Suppressor macrophage (primary cell): ENCODE data around the gene MTNR1B.

Source experiments
- DNase-seq, 4 experiments: peaks; one replicate each; pipeline ENCODE4 v3.0.0-alpha.2; 2020 to 2022
- total RNA-seq, 17 experiments: gene quantifications; one replicate each; lab custom pipeline; 2026; ENCODE audit warnings: mixed read lengths in 6 of 17, inconsistent platforms in 3 of 17; lab: John Stamatoyannopoulos, UW

Gene MTNR1B
- total RNA-seq, result 0 to 0.99 (median 0) reads per million in 17 experiments

GRCh38 chr11:92969634-92970347 is at the start of gene MTNR1B:
TSS of gene MTNR1B (plus strand) at chr11:92969651. CDS start at chr11:92969726, 75 bp downstream.
- no peak for DNase-seq

DNA sequence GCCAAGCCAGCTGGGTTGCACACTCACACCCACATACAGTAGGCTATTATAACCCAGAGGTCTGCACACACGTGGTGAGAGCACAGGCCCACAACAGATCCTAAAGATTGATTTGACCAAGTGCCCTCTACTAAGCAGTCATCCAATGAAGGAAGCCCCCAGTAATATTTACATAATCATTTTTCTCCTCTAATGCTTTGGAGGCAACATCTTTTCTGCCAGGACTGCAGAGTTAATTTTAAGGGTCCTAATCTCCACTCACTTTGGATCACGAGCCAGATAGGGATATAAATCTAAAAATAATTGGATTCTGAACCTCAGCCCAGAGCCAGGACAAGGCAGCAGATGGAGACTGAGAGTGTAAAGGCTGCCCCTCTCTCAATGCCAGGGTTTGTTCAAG is 49.1 kb upstream of the MTNR1B start:
- no peak for DNase-seq

DNA sequence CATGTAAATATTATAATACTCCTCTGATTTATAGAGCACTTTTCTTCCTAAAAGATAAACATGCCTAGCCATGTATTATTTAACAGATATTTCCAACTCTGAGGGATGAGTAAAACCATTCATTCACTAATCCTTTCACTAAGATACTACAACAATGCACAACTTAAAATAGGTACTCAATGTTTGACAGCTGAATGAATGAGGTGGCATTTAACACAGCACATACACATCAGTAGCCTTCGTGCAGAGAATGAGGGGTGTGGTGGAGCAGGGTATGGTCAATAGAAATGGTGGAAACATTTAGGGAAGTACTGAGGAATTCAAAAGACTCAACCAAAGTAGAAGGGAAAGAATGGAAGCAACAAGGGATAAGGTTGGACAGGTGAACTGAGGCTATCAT is 46.7 kb upstream of the MTNR1B start:
- DNase-seq, result no peak

- DNase-seq, result no peak
These were observed 40.2 kb upstream of the MTNR1B start for GRCh38 chr11:92929246-92929645.

DNA sequence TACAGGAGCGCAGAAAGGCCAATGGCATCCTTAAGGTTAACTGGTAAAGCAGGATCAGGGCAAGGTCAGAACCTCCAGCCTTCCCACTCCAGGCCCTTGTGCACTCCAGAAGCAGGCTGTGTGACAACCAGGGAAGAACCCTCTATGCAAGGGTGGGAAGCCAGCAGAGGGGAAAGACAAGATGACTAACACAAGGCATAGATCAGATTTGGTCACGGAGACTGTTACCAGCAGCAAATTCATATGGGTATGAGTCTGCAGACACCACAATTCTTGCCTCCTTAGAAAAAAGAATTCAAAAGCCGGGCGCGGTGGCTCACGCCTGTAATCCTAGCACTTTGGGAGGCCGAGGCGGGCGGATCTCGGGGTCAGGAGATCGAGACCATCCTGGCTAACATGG is 39.8 kb upstream of the MTNR1B start:
- DNase-seq, result no peak

DNA sequence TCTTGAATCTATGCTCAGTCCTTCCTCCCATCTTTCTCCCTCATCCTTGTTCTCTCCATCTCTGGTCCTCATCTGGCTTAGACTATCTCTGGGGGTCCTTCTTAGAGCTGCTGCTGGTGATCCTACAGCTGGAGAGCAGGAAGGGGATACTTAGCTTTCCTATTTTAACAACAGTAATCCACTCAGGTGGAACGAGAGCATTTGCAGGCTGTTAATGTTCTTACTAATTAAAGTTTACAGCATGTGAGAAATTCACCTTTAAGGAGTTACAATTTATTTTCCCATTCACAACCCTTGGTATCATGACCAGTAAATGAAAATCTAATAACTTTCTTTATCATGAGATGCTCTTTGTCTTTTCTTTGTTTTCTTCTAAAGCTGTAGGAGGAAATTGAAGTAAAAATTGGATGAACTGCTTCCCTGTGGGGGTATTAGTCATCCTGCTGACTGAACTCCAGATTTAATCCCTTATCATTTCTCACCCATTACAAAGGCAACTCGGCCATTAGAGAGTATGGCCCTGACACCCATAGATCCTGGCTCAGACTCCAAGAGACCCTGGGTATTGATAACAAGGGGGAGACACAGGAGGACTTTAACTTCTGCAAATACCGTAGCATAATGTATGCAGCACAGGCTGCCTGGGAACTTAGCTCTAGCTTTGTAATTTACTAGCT is 37.6 kb upstream of the MTNR1B start:
- DNase-seq, result no peak

GRCh38 chr11:92939305-92939704 is 30.1 kb upstream of the MTNR1B start:
- DNase-seq, result no peak

- DNase-seq, result peak; percentile 45 to 73 (median 66)
These were observed 27.5 kb upstream of the MTNR1B start for GRCh38 chr11:92941676-92942571.

DNA sequence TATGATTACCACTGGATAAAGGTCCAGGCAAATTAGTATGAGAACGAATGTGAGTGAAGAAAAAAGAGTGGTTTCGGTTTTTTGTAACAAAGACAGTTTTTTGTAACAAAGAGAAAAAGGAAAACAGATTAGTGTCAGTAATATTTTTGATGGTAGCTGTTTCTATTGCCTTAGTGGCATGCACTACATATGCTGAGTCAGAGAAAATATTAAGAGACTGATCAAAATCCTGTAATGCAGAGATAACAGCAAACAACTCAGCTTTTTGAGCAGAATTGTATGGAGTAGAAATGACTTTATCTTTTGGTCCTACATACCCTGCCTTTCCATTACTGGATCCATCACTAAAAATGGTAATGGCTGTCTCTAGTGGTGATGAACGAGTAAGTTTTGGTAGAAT is 22.7 kb upstream of the MTNR1B start:
- DNase-seq, result no peak

- no peak for DNase-seq
These were observed 21.3 kb upstream of the MTNR1B start for GRCh38 chr11:92948116-92948515.

DNA sequence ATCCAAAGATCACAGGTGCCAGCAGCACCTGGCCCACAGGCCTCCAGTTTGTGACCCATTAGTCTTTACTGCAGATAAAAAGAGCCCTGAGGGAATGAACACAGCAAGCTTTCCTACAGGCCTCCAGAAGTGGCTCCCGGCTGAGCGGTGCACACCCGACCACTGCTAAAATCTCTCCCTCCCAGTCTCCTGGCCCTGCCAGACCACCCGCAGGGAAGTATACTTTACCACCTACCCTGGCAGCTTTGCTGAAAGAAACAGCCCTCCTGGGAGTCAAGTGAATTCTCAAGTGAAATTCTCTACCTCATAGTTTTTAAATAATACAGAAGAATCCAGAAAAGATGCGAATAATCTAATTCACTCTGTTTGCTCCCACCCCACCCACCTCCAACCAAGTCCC is 15.4 kb upstream of the MTNR1B start:
- DNase-seq, result no peak

GRCh38 chr11:92955860-92956259 is 13.6 kb upstream of the MTNR1B start:
- DNase-seq, result no peak

DNA sequence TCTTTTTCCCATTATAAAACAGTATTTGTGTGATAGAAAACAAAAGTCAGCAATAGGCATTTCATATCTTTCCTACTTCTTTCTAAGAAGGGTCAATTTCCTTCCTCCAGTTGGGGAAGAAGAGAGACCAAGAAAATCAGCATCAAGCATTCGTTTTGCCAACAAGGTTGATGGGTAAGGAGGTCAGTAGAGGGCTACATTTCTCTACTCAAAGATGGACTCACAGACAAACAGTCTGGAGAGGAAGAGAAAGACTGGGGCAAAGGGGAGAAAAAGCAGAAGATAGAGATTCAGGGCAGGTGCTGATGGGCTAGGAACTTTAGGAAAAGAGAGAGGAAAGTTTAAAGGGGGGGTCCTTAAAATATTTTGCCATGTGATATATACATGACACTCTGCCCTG is 8.6 kb upstream of the MTNR1B start:
- DNase-seq, result no peak

GRCh38 chr11:92962446-92962845 is 7.0 kb upstream of the MTNR1B start:
- no peak for DNase-seq

GRCh38 chr11:92964471-92964870 is 5.0 kb upstream of the MTNR1B start:
- no peak for DNase-seq

DNA sequence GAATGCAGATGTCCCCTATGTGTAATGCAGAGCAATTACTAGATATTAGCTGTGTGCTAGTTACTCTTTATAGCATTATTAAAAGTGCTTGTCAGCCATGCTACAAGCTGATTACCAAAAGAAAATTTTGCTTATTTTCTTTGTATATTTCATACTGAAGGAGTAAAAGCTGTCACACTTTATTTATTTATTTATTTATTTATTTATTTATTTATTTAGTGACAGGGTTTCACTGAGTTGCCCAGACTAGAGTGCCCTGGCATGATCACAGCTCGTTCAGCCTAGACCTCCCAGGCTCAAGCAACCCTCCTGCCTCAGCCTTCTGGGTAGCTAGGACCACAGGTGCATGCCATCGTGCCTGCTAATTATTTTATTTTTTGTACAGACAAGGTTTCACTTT is 4.3 kb upstream of the MTNR1B start:
- DNase-seq, result no peak

DNA sequence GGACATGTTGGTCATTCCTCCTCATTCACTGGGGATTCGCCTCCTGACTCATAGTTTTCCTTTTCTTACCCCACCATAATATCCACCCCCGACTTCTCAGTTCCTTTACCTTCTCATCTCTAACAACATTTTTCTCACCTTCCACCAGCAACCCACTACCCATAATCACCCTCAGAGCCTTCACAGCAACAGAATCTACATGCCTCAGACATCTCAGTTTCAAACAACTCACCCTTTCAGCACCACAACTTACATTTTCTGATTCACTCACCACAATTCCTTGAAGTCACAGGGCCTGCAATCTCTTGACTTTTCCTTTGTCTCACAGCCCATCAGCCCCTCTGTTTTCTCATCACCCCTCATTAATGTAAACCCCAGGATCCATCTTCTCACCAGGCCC is 2.3 kb upstream of the MTNR1B start:
- no peak for DNase-seq

DNA sequence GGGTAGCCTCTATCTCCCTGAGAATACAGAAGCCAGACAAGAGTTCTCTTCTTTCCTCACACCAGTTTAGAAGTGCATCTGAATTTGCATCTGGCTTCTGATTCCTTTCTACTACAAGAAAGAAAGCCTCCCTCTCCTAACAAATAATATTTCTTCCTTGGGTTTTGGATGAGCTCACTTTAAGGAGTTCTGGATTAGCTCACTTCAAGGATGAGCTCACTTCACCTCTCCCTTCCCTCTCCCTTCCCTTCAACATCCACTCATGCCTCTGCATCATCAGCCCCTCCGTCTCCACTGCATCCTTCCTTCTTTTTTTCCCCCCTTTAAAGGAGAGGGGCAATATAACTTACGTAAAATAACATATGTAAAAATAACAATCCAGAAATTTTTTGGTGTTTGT is 1.6 kb upstream of the MTNR1B start:
- DNase-seq, result no peak

- no peak for DNase-seq
These were observed 188 bp upstream of the MTNR1B start for GRCh38 chr11:92969293-92969633.

- DNase-seq, result no peak
These were observed 2.8 kb downstream of the MTNR1B start for GRCh38 chr11:92972248-92972647.

DNA sequence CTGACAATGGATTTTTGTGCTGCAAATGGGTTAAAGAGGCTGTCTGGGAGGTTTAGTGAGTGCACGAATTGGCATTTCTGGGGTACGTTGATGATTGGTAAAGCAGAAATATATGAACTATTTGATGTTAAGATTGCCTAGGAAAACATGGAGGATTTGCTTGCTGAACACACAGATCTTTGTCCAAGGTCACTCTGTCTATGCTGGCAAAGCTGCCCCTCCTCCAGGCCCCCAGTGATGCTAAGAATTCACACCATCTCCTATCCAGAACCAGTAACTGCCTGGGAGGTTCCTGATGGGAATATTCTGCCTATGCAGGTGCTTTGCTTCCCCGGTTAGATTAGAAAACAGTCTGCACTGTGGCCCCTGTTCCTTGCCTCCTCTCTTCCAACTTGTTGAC is 5.8 kb downstream of the MTNR1B start:
- no peak for DNase-seq

DNA sequence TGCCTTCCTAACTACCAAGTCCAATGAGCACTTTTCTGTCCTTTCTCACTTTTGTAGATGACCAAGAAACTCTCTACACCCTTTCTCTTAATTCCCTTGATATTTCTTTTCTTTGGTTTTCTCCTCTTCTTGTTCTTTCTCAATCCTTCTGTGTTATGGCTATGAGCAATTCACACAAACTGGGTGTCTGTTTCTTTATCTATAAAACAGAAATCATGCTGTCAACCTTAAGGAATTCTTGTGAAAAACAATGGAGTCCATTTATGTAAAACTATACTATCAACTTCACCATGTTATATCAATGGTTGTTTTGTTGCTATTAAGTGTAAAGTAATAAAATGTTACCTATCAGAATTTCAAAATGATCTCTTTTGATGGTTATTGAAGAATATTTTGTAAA is 7.2 kb downstream of the MTNR1B start:
- DNase-seq, result no peak

DNA sequence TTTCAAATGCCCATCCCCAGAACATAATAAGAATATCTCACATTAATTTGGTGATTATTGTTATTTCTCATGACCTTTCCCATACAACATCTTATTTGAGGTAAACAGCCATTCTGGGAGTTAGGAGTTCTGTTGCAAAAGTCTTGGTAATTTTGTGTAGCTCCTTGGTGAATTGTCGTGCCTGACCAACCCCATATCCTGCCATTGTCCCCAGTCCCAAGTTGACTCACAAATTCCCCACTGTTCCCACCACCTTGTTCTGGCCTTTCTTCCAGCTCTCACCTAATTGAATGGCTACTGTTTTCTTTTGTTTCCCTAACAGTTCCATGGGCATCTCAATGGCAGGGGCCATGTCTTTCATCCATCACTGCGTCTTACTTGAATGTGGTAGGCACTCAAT is 8.0 kb downstream of the MTNR1B start:
- DNase-seq, result no peak
